K562 (cell line): ENCODE data around the gene SMIM41. TPM values are rescaled to one million over a fixed set of nuclear protein-coding genes. Genes with fewer than 3 reads are reported as not detected.

ENCODE experiments used
- ADNP ChIP-seq: fragments of 200-800 bp; sonication (Bioruptor generic); IDR thresholded peaks from 2 replicates; pipeline ENCODE4 v1.6.1; 2016; ENCODE audit warnings: missing genetic modification characterization, missing compliant biosample characterization
- CSDE1 ChIP-seq, 2 experiments: fragments of 450-650 bp; IDR thresholded peaks; 2 replicates each; pipeline ENCODE4 v1.6.1; 2016; ENCODE audit warnings: mild to moderate bottlenecking in 1 of 2
- KDM5B ChIP-seq: fragments of 200-600 bp; sonication (generic); IDR thresholded peaks from 2 replicates; pipeline ENCODE4 v1.6.1; 2012; ENCODE audit warnings: low read depth, mild to moderate bottlenecking, moderate library complexity, low read length, control low read depth, inconsistent platforms; ENCODE audit not compliant: insufficient replicate concordance
- LCOR ChIP-seq: sonication (generic); formaldehyde crosslinking; IDR thresholded peaks from 2 replicates; pipeline ENCODE4 v1.8.0; 2022; ENCODE audit warnings: mild to moderate bottlenecking, missing genetic modification reagents
- MIER1 ChIP-seq: fragments of 450-650 bp; IDR thresholded peaks from 2 replicates; pipeline ENCODE4 v1.6.1; 2016; ENCODE audit warnings: antibody characterized with exemption, mild to moderate bottlenecking, low read depth
- NR3C1 ChIP-seq: sonication (generic); formaldehyde crosslinking; IDR thresholded peaks from 2 replicates; pipeline ENCODE4 v1.8.1; 2022; ENCODE audit warnings: missing genetic modification reagents
- RFX7 ChIP-seq: fragments of 250-450 bp; sonication (Bioruptor Pico); IDR thresholded peaks from 2 replicates; pipeline ENCODE4 v1.5.1; 2021; ENCODE audit warnings: mild to moderate bottlenecking
- SIRT6 ChIP-seq: IDR thresholded peaks from one replicate; pipeline ENCODE4 v1.6.1; 2012; ENCODE audit warnings: low read depth, mild to moderate bottlenecking, control low read depth, inconsistent platforms, low read length, moderate library complexity
- TCF3 ChIP-seq: sonication (generic); formaldehyde crosslinking; IDR thresholded peaks from 2 replicates; pipeline ENCODE4 v1.4.0; 2020; ENCODE audit warnings: mild to moderate bottlenecking, missing genetic modification reagents
- THRAP3 ChIP-seq: fragments of 450-650 bp; IDR thresholded peaks from 2 replicates; pipeline ENCODE4 v1.6.1; 2016; ENCODE audit warnings: mild to moderate bottlenecking, inconsistent platforms, borderline replicate concordance
- TRIM24 ChIP-seq, 2 experiments: fragments of 450-650 bp; IDR thresholded peaks; 2 replicates each; pipeline ENCODE4 v1.6.1; 2016
- ZNF212 ChIP-seq: fragments of 450-650 bp; formaldehyde crosslinking; IDR thresholded peaks from 2 replicates; pipeline ENCODE4 v1.4.0; 2020; ENCODE audit warnings: mild to moderate bottlenecking
- ZNF311 ChIP-seq: fragments of 250-450 bp; sonication (Bioruptor Pico); IDR thresholded peaks from 2 replicates; pipeline ENCODE4 v1.4.0; 2020; ENCODE audit warnings: mild to moderate bottlenecking, moderate library complexity
- ZNF717 ChIP-seq: fragments of 250-450 bp; sonication (Bioruptor Pico); IDR thresholded peaks from 2 replicates; pipeline ENCODE4 v1.5.0; 2021
- polyA plus RNA-seq, 8 experiments: library from polyadenylated mRNA; depleted of rRNA in 4 of 8; stranded (reverse) in 5 of 8; unstranded in 3 of 8; fragments of >200 nt; fragmentation: Nextera tagmentation in 2 of 8; fragmentation: Illumina TruSeq in 1 of 8; extraction: Ambion mirVana in 2 of 8; extraction: Trizol in 1 of 8; gene quantifications; 2 replicates each; pipeline versions ENCODE4 v1.2.1 to v1.2.3, GENCODE V29; 2011 to 2014; ENCODE audit warnings: inconsistent platforms in 1 of 8, missing spikeins in 1 of 8
- total RNA-seq, 7 experiments: library from RNA; depleted of rRNA in 6 of 7; stranded (reverse); fragments of >200 nt in 6 of 7; fragmentation: Illumina TruSeq in 2 of 7; extraction: Trizol in 2 of 7; gene quantifications; 2 replicates each; pipeline versions ENCODE4 v1.2.1 to v1.2.3, GENCODE V29; 2011 to 2021; ENCODE audit warnings: low replicate concordance in 1 of 7
- TF ChIP-seq, protein P1 (sequence below): sonication (generic); formaldehyde crosslinking; IDR thresholded peaks from 2 replicates; pipeline ENCODE4 v1.8.1; 2023; ENCODE audit warnings: missing genetic modification reagents, mild to moderate bottlenecking, borderline replicate concordance
- TF ChIP-seq, protein P2 (sequence below), 2 experiments: fragments of 450-650 bp; IDR thresholded peaks; 2 replicates each; pipeline ENCODE4 v1.6.1; 2016; ENCODE audit warnings: mild to moderate bottlenecking in 2 of 2, borderline replicate concordance in 1 of 2, low read depth in 1 of 2, moderate library complexity in 1 of 2

SMIM41 gene
- total and polyA plus RNA-seq, 9 of the 15 experiments (the other 6 are each of a cell fraction or from before 2014, with no cell fraction given): not detected

DNA sequence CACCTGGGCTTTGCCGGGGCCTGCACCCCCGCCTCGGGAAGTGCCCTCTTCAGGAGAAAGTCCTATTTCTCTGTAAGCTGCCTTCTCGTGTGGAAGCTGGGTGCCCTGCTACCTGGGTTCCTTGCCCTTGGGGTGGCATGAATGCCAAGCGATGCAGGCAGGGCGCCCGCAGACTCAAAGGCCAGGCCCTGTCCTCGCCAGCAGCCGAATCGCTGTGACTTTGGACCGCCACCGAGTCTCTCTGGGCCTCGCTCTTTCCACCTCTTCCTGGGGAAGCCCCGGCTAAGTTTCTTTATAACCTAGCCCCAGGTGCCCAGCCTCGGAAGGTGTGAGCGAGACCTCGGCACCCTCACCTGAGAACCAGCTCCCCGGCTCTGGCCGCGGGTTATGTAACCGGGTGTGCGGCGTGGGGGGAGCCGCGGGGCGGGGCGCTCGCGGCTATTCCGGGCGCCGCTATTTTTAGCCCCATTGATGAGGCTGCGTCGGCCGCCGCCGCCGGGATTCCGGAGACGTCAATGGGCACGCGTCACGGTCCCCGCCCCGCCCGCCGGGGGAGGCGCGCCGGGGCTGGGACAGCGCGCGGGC, 42.8 kb upstream of the SMIM41 start (continued):
- TF ChIP-seq, protein P1, sequence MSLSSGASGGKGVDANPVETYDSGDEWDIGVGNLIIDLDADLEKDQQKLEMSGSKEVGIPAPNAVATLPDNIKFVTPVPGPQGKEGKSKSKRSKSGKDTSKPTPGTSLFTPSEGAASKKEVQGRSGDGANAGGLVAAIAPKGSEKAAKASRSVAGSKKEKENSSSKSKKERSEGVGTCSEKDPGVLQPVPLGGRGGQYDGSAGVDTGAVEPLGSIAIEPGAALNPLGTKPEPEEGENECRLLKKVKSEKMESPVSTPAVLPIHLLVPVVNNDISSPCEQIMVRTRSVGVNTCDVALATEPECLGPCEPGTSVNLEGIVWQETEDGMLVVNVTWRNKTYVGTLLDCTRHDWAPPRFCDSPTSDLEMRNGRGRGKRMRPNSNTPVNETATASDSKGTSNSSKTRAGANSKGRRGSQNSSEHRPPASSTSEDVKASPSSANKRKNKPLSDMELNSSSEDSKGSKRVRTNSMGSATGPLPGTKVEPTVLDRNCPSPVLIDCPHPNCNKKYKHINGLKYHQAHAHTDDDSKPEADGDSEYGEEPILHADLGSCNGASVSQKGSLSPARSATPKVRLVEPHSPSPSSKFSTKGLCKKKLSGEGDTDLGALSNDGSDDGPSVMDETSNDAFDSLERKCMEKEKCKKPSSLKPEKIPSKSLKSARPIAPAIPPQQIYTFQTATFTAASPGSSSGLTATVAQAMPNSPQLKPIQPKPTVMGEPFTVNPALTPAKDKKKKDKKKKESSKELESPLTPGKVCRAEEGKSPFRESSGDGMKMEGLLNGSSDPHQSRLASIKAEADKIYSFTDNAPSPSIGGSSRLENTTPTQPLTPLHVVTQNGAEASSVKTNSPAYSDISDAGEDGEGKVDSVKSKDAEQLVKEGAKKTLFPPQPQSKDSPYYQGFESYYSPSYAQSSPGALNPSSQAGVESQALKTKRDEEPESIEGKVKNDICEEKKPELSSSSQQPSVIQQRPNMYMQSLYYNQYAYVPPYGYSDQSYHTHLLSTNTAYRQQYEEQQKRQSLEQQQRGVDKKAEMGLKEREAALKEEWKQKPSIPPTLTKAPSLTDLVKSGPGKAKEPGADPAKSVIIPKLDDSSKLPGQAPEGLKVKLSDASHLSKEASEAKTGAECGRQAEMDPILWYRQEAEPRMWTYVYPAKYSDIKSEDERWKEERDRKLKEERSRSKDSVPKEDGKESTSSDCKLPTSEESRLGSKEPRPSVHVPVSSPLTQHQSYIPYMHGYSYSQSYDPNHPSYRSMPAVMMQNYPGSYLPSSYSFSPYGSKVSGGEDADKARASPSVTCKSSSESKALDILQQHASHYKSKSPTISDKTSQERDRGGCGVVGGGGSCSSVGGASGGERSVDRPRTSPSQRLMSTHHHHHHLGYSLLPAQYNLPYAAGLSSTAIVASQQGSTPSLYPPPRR (CRISPR knock-in tag): no peak
- TF ChIP-seq CSDE1 (IDR thresholded peaks at IDR 0.05): no peak
- no peak for TF ChIP-seq TCF3 (CRISPR knock-in tag)
- TF ChIP-seq TRIM24 (IDR thresholded peaks at IDR 0.05): no peak
- no peak for TF ChIP-seq LCOR (CRISPR knock-in tag)
- no peak for TF ChIP-seq NR3C1
- no peak for TF ChIP-seq RFX7 (CRISPR knock-in tag)
- no peak for TF ChIP-seq ADNP (tag)
- no peak for TF ChIP-seq ZNF311 (CRISPR knock-in tag)
- TF ChIP-seq ZNF212 (CRISPR knock-in tag): no peak
- no peak for TF ChIP-seq MIER1
- no peak for TF ChIP-seq KDM5B
- TF ChIP-seq ZNF717: no peak
- TF ChIP-seq, protein P2, sequence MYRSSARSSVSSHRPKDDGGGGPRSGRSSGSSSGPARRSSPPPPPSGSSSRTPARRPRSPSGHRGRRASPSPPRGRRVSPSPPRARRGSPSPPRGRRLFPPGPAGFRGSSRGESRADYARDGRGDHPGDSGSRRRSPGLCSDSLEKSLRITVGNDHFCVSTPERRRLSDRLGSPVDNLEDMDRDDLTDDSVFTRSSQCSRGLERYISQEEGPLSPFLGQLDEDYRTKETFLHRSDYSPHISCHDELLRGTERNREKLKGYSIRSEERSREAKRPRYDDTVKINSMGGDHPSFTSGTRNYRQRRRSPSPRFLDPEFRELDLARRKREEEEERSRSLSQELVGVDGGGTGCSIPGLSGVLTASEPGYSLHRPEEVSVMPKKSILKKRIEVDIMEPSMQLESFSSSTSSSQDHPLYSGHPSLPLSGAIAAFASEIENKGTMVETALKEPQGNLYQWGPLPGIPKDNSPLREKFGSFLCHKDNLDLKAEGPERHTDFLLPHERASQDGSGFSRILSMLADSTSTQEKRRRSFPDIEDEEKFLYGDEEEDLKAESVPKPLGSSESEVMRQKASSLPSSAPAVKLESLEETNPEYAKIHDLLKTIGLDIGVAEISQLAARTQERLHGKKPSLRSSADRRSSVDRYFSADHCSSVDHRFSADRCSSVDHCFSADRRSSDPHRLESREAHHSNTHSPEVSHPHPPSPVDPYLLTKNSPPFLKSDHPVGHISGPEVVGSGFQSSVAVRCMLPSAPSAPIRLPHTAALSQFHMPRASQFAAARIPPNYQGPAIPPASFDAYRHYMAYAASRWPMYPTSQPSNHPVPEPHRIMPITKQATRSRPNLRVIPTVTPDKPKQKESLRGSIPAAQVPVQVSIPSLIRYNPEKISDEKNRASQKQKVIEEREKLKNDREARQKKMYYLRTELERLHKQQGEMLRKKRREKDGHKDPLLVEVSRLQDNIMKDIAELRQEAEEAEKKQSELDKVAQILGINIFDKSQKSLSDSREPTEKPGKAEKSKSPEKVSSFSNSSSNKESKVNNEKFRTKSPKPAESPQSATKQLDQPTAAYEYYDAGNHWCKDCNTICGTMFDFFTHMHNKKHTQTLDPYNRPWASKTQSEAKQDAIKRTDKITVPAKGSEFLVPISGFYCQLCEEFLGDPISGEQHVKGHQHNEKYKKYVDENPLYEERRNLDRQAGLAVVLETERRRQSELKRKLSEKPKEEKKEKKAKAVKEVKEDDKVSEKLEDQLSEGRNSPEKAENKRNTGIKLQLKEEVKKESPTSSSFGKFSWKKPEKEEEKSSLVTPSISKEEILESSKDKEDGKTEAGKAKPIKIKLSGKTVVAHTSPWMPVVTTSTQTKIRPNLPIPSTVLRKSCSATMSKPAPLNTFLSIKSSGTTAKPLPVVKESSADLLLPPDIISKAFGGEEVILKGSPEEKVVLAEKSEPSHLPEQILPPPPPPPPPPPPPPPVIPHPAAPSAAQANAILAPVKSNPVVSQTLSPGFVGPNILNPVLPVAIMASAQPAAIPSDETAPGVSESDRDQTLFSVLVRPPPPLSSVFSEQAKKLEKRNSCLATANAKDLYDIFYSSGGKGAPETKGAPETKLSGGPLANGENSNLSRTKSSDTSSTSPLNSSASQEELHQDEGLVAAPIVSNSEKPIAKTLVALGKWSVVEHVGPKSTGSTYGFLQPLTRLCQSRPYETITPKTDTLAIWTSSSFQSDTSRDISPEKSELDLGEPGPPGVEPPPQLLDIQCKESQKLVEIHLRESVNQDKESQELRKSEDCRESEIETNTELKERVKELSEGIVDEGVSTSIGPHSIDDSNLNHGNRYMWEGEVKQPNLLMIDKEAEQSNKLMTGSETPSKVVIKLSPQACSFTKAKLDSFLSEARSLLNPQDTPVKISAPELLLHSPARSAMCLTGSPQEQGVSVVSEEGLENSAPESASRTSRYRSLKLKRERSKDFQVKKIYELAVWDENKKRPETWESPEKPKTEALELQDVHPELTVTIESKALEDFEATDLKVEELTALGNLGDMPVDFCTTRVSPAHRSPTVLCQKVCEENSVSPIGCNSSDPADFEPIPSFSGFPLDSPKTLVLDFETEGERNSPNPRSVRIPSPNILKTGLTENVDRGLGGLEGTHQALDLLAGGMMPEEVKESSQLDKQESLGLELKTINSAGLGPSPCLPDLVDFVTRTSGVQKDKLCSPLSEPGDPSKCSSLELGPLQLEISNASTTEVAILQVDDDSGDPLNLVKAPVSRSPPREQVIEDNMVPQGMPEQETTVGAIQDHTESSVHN (IDR thresholded peaks at IDR 0.05; ENCODE audit: borderline replicate concordance in 1 of 2, low read depth in 1 of 2): no peak
- no peak for TF ChIP-seq SIRT6
- TF ChIP-seq THRAP3: no peak
